ENCODE measurements around the gene CYP19A1. TPM values are rescaled to one million over a fixed set of nuclear protein-coding genes. Genes with fewer than 3 reads are reported as not detected.

Gene CYP19A1
- polyA plus RNA-seq, 1 of the 3 experiments (the other 2 are of a cell fraction), result 0.03 TPM

GRCh38 chr15:51310064-51310463, 28.3 kb downstream of the CYP19A1 start:
- TF ChIP-seq RFX5 (IDR thresholded peaks at IDR 0.05; ENCODE audit: low read length) (no peak), GATA2 (CRISPR knock-in tag; IDR thresholded peaks at IDR 0.05) (no peak), MEF2A (IDR thresholded peaks at IDR 0.05; ENCODE audit: borderline replicate concordance, low read depth) (no peak)
- Histone ChIP-seq H3K9me2 (no peaks in the 10 kb centered on the region), H3K79me2 (ENCODE audit: insufficient read depth) (no peaks in the 10 kb centered on the region), H4K20me1 (ENCODE audit: insufficient read depth) (no peaks in the 10 kb centered on the region), H3F3A (replicated peaks; ENCODE audit: insufficient read depth) (no peaks in the 10 kb centered on the region), H3K4me1 (ENCODE audit: control insufficient read depth in 1 of 2, insufficient read depth in 2 of 2, low read depth in 1 of 2, low read length in 1 of 2) (no peaks in the 10 kb centered on the region; a peak in 1 of 4 replicates), H3K4me3 (ENCODE audit: low read depth in 2 of 2, low read length in 1 of 2) (no peak overlapping the region), H2AFZ (ENCODE audit: low read depth) (no peak overlapping the region), H3K4me2 (no peak overlapping the region), H3K36me3 (replicated peaks in 1 of 2; ENCODE audit: control insufficient read depth in 1 of 2, insufficient read depth in 2 of 2, low read length in 1 of 2) (no peaks in the 10 kb centered on the region), H3K9me3 (no peaks in the 10 kb centered on the region), H3K27ac (ENCODE audit: low read depth in 2 of 2, low read length in 1 of 2) (no peak overlapping the region), H3K9ac (no peak overlapping the region), H3K27me3 (ENCODE audit: insufficient read depth) (no peaks in the 10 kb centered on the region)
- DNase-seq, result no peak
- POLR2A ChIA-PET, result no interaction called here
- CTCF ChIA-PET, result interaction anchor here (1.1 to 1.2 kb wide), 2 partner anchors 12 to 80 kb away, joined by 3 to 5 read pairs; no protein-coding TSS in a partner anchor
- WGBS (ENCODE audit: low lambda C conversion rate), result 38% methylated on average over 2 of the region's 2 CpGs

- no peak for DNase-seq
- no peak overlapping the region for H3K27ac ChIP-seq (ENCODE audit: low read depth in 2 of 2, low read length in 1 of 2)
- H2AFZ ChIP-seq (ENCODE audit: low read depth), result no peak overlapping the region
- no peak overlapping the region for H3K9ac ChIP-seq
- no peaks in the 10 kb centered on the region for H4K20me1 ChIP-seq (ENCODE audit: insufficient read depth)
- H3K4me2 ChIP-seq, result no peak overlapping the region
- H3K36me3 ChIP-seq (replicated peaks in 1 of 2; ENCODE audit: control insufficient read depth in 1 of 2, insufficient read depth in 2 of 2, low read length in 1 of 2), result no peaks in the 10 kb centered on the region
- H3K27me3 ChIP-seq (ENCODE audit: insufficient read depth), result no peaks in the 10 kb centered on the region
- 46% methylated on average over 3 of the region's 3 CpGs for WGBS (ENCODE audit: low lambda C conversion rate)
- POLR2A ChIA-PET, result no interaction called here
- H3K4me1 ChIP-seq (ENCODE audit: control insufficient read depth in 1 of 2, insufficient read depth in 2 of 2, low read depth in 1 of 2, low read length in 1 of 2), result no peaks in the 10 kb centered on the region; a peak in 1 of 4 replicates
- CTCF ChIA-PET, result no interaction called here
- H3K79me2 ChIP-seq (ENCODE audit: insufficient read depth), result no peaks in the 10 kb centered on the region
- H3K4me3 ChIP-seq (ENCODE audit: low read depth in 2 of 2, low read length in 1 of 2), result no peak overlapping the region
- no peaks in the 10 kb centered on the region for H3K9me3 ChIP-seq
- TF ChIP-seq USF1 (IDR thresholded peaks at IDR 0.05; ENCODE audit: borderline replicate concordance, low read depth) (no peak), NFIC (IDR thresholded peaks at IDR 0.05; ENCODE audit: borderline replicate concordance) (no peak), GABPA (IDR thresholded peaks at IDR 0.05; ENCODE audit: low read depth) (no peak), FOXM1 (IDR thresholded peaks at IDR 0.05; ENCODE audit: low read depth) (no peak), SMC3 (IDR thresholded peaks at IDR 0.05; ENCODE audit: low read depth, low read length) (no peak), JUND (IDR thresholded peaks at IDR 0.05) (no peak), RCOR1 (IDR thresholded peaks at IDR 0.05; ENCODE audit: low read length) (no peak), TCF12 (IDR thresholded peaks at IDR 0.05) (no peak), POLR2AphosphoS5 (IDR thresholded peaks at IDR 0.05; ENCODE audit: low read depth, low read length) (no peak), EP300 (IDR thresholded peaks at IDR 0.05; ENCODE audit: borderline replicate concordance in 1 of 2, low read depth in 1 of 2, low read length in 1 of 2) (no peak), MEF2A (IDR thresholded peaks at IDR 0.05; ENCODE audit: borderline replicate concordance, low read depth) (no peak), FOSL2 (IDR thresholded peaks at IDR 0.05; ENCODE audit: borderline replicate concordance, low read depth) (no peak), CTCF (IDR thresholded peaks at IDR 0.05) (no peak), CHD2 (IDR thresholded peaks at IDR 0.05; ENCODE audit: low read length, partially characterized antibody) (no peak)
- TF ChIP-seq, protein P1, sequence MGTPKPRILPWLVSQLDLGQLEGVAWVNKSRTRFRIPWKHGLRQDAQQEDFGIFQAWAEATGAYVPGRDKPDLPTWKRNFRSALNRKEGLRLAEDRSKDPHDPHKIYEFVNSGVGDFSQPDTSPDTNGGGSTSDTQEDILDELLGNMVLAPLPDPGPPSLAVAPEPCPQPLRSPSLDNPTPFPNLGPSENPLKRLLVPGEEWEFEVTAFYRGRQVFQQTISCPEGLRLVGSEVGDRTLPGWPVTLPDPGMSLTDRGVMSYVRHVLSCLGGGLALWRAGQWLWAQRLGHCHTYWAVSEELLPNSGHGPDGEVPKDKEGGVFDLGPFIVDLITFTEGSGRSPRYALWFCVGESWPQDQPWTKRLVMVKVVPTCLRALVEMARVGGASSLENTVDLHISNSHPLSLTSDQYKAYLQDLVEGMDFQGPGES (IDR thresholded peaks at IDR 0.05; ENCODE audit: low read depth, low read length), result no peak
- H3K9me2 ChIP-seq, result no peaks in the 10 kb centered on the region
- no peaks in the 10 kb centered on the region for H3F3A ChIP-seq (replicated peaks; ENCODE audit: insufficient read depth)
Observed at GRCh38 chr15:51307811-51308210, 30.6 kb downstream of the CYP19A1 start.

Data from SK-N-SH (cell line).